ENCODE measurements around the gene SHC2.

SHC2 gene

GRCh38 chr19:495402-496111 is 34.7 kb upstream of the SHC2 start:
- TF ChIP-seq ARNT (IDR thresholded peaks at IDR 0.05) (no peak), TARDBP (IDR thresholded peaks at IDR 0.05) (no peak), SP1 (IDR thresholded peaks at IDR 0.05) (no peak), FOXK2 (IDR thresholded peaks at IDR 0.05) (no peak), FOXA1 (IDR thresholded peaks at IDR 0.05) (no peak), HDGF (IDR thresholded peaks at IDR 0.05; ENCODE audit: borderline replicate concordance) (no peak), BHLHE40 (IDR thresholded peaks at IDR 0.05; ENCODE audit: borderline replicate concordance) (no peak), LEF1 (IDR thresholded peaks at IDR 0.05; ENCODE audit: borderline replicate concordance) (no peak), L3MBTL2 (conservative IDR thresholded peaks at IDR 0.05) (no peak), SUZ12 (IDR thresholded peaks at IDR 0.05) (no peak), NFRKB (IDR thresholded peaks at IDR 0.05) (no peak), ZNF384 (IDR thresholded peaks at IDR 0.05) (no peak), FOXM1 (IDR thresholded peaks at IDR 0.05; ENCODE audit: borderline replicate concordance) (no peak), PKNOX1 (IDR thresholded peaks at IDR 0.05) (no peak), CTBP1 (IDR thresholded peaks at IDR 0.05; ENCODE audit: borderline replicate concordance) (no peak), ELF4 (IDR thresholded peaks at IDR 0.05) (no peak)
- POLR2A ChIA-PET = interaction anchor here (1.2 kb wide), 1 partner anchor 11 kb away, joined by 7 read pairs; no protein-coding TSS in a partner anchor
- CTCF ChIA-PET = interaction anchor here (1.0 kb wide), 2 partner anchors 11 to 32 kb away, joined by 4 to 9 read pairs; no protein-coding TSS in a partner anchor
- peak; percentile 52 for DNase-seq (ENCODE audit: extremely low spot score)

- ChIA-PET POLR2A (interaction anchor here (1.2 kb wide), 1 partner anchor 11 kb away, joined by 7 read pairs; no protein-coding TSS in a partner anchor), CTCF (interaction anchor here (1.0 kb wide), 2 partner anchors 12 to 31 kb away, joined by 4 to 9 read pairs; no protein-coding TSS in a partner anchor)
- DNase-seq (ENCODE audit: extremely low spot score) = no peak
- TF ChIP-seq FOXM1 (IDR thresholded peaks at IDR 0.05; ENCODE audit: borderline replicate concordance) (no peak), SUZ12 (IDR thresholded peaks at IDR 0.05) (no peak), LEF1 (IDR thresholded peaks at IDR 0.05; ENCODE audit: borderline replicate concordance) (no peak), PKNOX1 (IDR thresholded peaks at IDR 0.05) (no peak), FOXA1 (IDR thresholded peaks at IDR 0.05) (no peak), TARDBP (IDR thresholded peaks at IDR 0.05) (no peak), SP1 (IDR thresholded peaks at IDR 0.05) (no peak), FOXK2 (IDR thresholded peaks at IDR 0.05) (no peak), NFRKB (IDR thresholded peaks at IDR 0.05) (no peak), ARNT (IDR thresholded peaks at IDR 0.05) (no peak), ZNF384 (IDR thresholded peaks at IDR 0.05) (no peak), ELF4 (IDR thresholded peaks at IDR 0.05) (no peak), HDGF (IDR thresholded peaks at IDR 0.05; ENCODE audit: borderline replicate concordance) (no peak), CTBP1 (IDR thresholded peaks at IDR 0.05; ENCODE audit: borderline replicate concordance) (no peak), L3MBTL2 (conservative IDR thresholded peaks at IDR 0.05) (no peak), BHLHE40 (IDR thresholded peaks at IDR 0.05; ENCODE audit: borderline replicate concordance) (no peak)
Measured at GRCh38 chr19:495081-495401, 34.2 kb upstream of the SHC2 start.

- ChIA-PET POLR2A (interaction anchor here (1.2 kb wide), 1 partner anchor 12 kb away, joined by 7 read pairs; no protein-coding TSS in a partner anchor), CTCF (interaction anchor here (0.6 kb wide), 1 partner anchor 9 kb away, joined by 3 read pairs; no protein-coding TSS in a partner anchor)
- no peak for TF ChIP-seq NFRKB (IDR thresholded peaks at IDR 0.05)
- no peak for TF ChIP-seq SP1 (IDR thresholded peaks at IDR 0.05)
- no peak for TF ChIP-seq BHLHE40 (IDR thresholded peaks at IDR 0.05; ENCODE audit: borderline replicate concordance)
- TF ChIP-seq ZNF384 (IDR thresholded peaks at IDR 0.05) = no peak
- TF ChIP-seq PKNOX1 (IDR thresholded peaks at IDR 0.05) = no peak
- TF ChIP-seq ELF4 (IDR thresholded peaks at IDR 0.05) = no peak
- no peak for TF ChIP-seq CTBP1 (IDR thresholded peaks at IDR 0.05; ENCODE audit: borderline replicate concordance)
- TF ChIP-seq FOXM1 (IDR thresholded peaks at IDR 0.05; ENCODE audit: borderline replicate concordance) = no peak
- TF ChIP-seq FOXK2 (IDR thresholded peaks at IDR 0.05) = no peak
- DNase-seq (ENCODE audit: extremely low spot score) = no peak
Measured at GRCh38 chr19:494171-495080, 33.6 kb upstream of the SHC2 start.

GRCh38 chr19:493391-494170 is 32.7 kb upstream of the SHC2 start:
- no peak for DNase-seq (ENCODE audit: extremely low spot score)
- POLR2A ChIA-PET = no interaction called here

More at GRCh38 chr19:493391-494170, 32.7 kb upstream of the SHC2 start:
- CTCF ChIA-PET = no interaction called here
- TF ChIP-seq L3MBTL2 (conservative IDR thresholded peaks at IDR 0.05) = no peak
- no peak for TF ChIP-seq CTBP1 (IDR thresholded peaks at IDR 0.05; ENCODE audit: borderline replicate concordance)
- TF ChIP-seq FOXM1 (IDR thresholded peaks at IDR 0.05; ENCODE audit: borderline replicate concordance) = no peak
- TF ChIP-seq SP1 (IDR thresholded peaks at IDR 0.05) = no peak
- no peak for TF ChIP-seq FOXK2 (IDR thresholded peaks at IDR 0.05)
- no peak for TF ChIP-seq ARNT (IDR thresholded peaks at IDR 0.05)
- TF ChIP-seq BHLHE40 (IDR thresholded peaks at IDR 0.05; ENCODE audit: borderline replicate concordance) = no peak
- TF ChIP-seq ZNF384 (IDR thresholded peaks at IDR 0.05) = no peak
- no peak for TF ChIP-seq TARDBP (IDR thresholded peaks at IDR 0.05)
- no peak for TF ChIP-seq LEF1 (IDR thresholded peaks at IDR 0.05; ENCODE audit: borderline replicate concordance)
